Astrocyte (in vitro differentiated cells and primary cell): ENCODE data around the gene CREB5. TPM values are rescaled to one million over a fixed set of nuclear protein-coding genes. Genes with fewer than 3 reads are reported as not detected.

Experiments used
- DNase-seq: peaks from one replicate; pipeline ENCODE4 v3.0.0-alpha.2; 2010; ENCODE audit warnings: low read depth
- FAIRE-seq: peaks from 2 replicates; lab custom pipeline; 2011; peaks lifted over from hg19 to GRCh38; lab: Jason Lieb, UNC
- H2AFZ ChIP-seq: 2 replicates; pipeline ENCODE4 v1.6.0; 2012; ENCODE audit warnings: low read depth, low read length, inconsistent platforms
- H3K27ac ChIP-seq: 2 replicates; pipeline ENCODE4 v1.5.1; 2011; ENCODE audit warnings: low read depth, low read length, inconsistent platforms
- H3K27me3 ChIP-seq: 2 replicates; pipeline ENCODE4 v1.6.0; 2011; ENCODE audit warnings: low read length, inconsistent platforms; ENCODE audit not compliant: insufficient read depth
- H3K36me3 ChIP-seq: 2 replicates; pipeline ENCODE4 v1.5.1; 2011; ENCODE audit warnings: low read length, inconsistent platforms; ENCODE audit not compliant: insufficient read depth
- H3K4me1 ChIP-seq: 2 replicates; pipeline ENCODE4 v1.5.1; 2011; ENCODE audit warnings: low read length, inconsistent platforms; ENCODE audit not compliant: insufficient read depth
- H3K4me2 ChIP-seq: 2 replicates; pipeline ENCODE4 v1.6.0; 2012; ENCODE audit warnings: low read length, inconsistent platforms
- H3K4me3 ChIP-seq: 2 replicates; pipeline ENCODE4 v1.5.1; 2011; ENCODE audit warnings: low read depth, mild to moderate bottlenecking, low read length, inconsistent platforms; ENCODE audit not compliant: insufficient read depth
- H3K79me2 ChIP-seq: 2 replicates; pipeline ENCODE4 v1.6.0; 2012; ENCODE audit warnings: mild to moderate bottlenecking, low read length, inconsistent platforms; ENCODE audit not compliant: insufficient read depth
- H3K9ac ChIP-seq: 2 replicates; pipeline ENCODE4 v1.6.0; 2012; ENCODE audit warnings: mild to moderate bottlenecking, low read length, inconsistent platforms
- H3K9me3 ChIP-seq: 2 replicates; pipeline ENCODE4 v1.5.1; 2012; ENCODE audit warnings: low read depth, mild to moderate bottlenecking, low read length, inconsistent platforms; ENCODE audit not compliant: insufficient read depth
- H4K20me1 ChIP-seq: 2 replicates; pipeline ENCODE4 v1.6.0; 2012; ENCODE audit warnings: low read length, inconsistent platforms; ENCODE audit not compliant: insufficient read depth
- H3K27ac Mint-ChIP-seq: one replicate; pipeline ENCODE4 v1.8.0; 2021; ENCODE audit warnings: mild to moderate bottlenecking, mixed read lengths; ENCODE audit not compliant: unreplicated experiment
- H3K27me3 Mint-ChIP-seq: one replicate; pipeline ENCODE4 v1.8.0; 2021; ENCODE audit warnings: low read depth, mixed read lengths; ENCODE audit not compliant: unreplicated experiment
- H3K36me3 Mint-ChIP-seq: one replicate; pipeline ENCODE4 v1.8.0; 2021; ENCODE audit warnings: low read depth, mixed read lengths; ENCODE audit not compliant: unreplicated experiment
- H3K4me1 Mint-ChIP-seq: one replicate; pipeline ENCODE4 v1.8.0; 2021; ENCODE audit warnings: low read depth, mixed read lengths; ENCODE audit not compliant: unreplicated experiment
- H3K4me3 Mint-ChIP-seq: one replicate; pipeline ENCODE4 v1.8.0; 2021; ENCODE audit warnings: mild to moderate bottlenecking, moderate library complexity, mixed read lengths; ENCODE audit not compliant: unreplicated experiment
- H3K9me3 Mint-ChIP-seq: one replicate; pipeline ENCODE4 v1.8.0; 2021; ENCODE audit warnings: mild to moderate bottlenecking, mixed read lengths; ENCODE audit not compliant: unreplicated experiment
- EZH2 ChIP-seq: IDR thresholded peaks from 2 replicates; pipeline ENCODE4 v1.6.1; 2012; ENCODE audit warnings: mild to moderate bottlenecking, low read length, inconsistent platforms; ENCODE audit not compliant: insufficient read depth
- total RNA-seq: library from RNA; stranded (reverse); gene quantifications from 2 replicates; pipeline ENCODE4 v1.2.1, GENCODE V29; 2021
- TF ChIP-seq, protein P1 (sequence below): IDR thresholded peaks from 2 replicates; pipeline ENCODE4 v1.5.1; 2011; ENCODE audit warnings: low read depth, mild to moderate bottlenecking, inconsistent platforms, low read length, moderate library complexity; ENCODE audit not compliant: insufficient read depth

The CREB5 gene
- total RNA-seq, 1 donor from 2014 or later = 25.4 TPM

DNA sequence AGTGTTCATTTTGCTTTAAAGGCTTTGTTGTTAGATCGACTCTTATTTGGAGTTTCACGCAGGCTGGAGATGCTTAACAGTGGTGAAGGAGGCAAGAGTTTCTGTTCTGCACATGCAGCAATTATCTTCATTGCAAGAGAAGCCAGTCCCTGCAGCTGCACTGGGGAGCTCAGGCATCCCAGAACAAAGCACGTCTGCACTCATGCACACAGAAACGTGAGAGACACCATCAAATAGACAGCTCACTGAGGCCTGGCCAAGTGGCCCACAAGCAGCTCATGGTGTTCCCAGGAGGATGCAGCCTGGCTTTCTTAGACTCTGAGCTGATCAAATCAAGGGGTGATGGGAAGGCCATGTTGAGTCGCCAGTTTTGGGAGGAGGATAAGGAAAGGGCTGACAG lies 246.1 kb downstream of the CREB5 start:
- Histone ChIP-seq H3K4me3 (no peak overlapping the region), H3K36me3 (no peaks in the 10 kb centered on the region), H3K27ac (no peak overlapping the region), H3K27me3 (no peaks in the 10 kb centered on the region), H3K9me3 (no peaks in the 10 kb centered on the region), H2AFZ (no peak overlapping the region), H3K9ac (no peak overlapping the region), H4K20me1 (no peaks in the 10 kb centered on the region), H3K4me2 (no peak overlapping the region), H3K79me2 (no peaks in the 10 kb centered on the region), H3K4me1 (no peaks in the 10 kb centered on the region)
- no peaks in the 10 kb centered on the region for H3K4me1 Mint-ChIP-seq
- H3K4me3 Mint-ChIP-seq = no peak overlapping the region
- no peaks in the 10 kb centered on the region for H3K27me3 Mint-ChIP-seq
- no peak for DNase-seq
- TF ChIP-seq EZH2 = no peak
- TF ChIP-seq, protein P1, sequence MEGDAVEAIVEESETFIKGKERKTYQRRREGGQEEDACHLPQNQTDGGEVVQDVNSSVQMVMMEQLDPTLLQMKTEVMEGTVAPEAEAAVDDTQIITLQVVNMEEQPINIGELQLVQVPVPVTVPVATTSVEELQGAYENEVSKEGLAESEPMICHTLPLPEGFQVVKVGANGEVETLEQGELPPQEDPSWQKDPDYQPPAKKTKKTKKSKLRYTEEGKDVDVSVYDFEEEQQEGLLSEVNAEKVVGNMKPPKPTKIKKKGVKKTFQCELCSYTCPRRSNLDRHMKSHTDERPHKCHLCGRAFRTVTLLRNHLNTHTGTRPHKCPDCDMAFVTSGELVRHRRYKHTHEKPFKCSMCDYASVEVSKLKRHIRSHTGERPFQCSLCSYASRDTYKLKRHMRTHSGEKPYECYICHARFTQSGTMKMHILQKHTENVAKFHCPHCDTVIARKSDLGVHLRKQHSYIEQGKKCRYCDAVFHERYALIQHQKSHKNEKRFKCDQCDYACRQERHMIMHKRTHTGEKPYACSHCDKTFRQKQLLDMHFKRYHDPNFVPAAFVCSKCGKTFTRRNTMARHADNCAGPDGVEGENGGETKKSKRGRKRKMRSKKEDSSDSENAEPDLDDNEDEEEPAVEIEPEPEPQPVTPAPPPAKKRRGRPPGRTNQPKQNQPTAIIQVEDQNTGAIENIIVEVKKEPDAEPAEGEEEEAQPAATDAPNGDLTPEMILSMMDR = no peak
- H3K9me3 Mint-ChIP-seq = peaks cover 7% of the 10 kb centered on the region
- no peaks in the 10 kb centered on the region for H3K36me3 Mint-ChIP-seq
- FAIRE-seq = no peak
- no peak overlapping the region for H3K27ac Mint-ChIP-seq

DNA sequence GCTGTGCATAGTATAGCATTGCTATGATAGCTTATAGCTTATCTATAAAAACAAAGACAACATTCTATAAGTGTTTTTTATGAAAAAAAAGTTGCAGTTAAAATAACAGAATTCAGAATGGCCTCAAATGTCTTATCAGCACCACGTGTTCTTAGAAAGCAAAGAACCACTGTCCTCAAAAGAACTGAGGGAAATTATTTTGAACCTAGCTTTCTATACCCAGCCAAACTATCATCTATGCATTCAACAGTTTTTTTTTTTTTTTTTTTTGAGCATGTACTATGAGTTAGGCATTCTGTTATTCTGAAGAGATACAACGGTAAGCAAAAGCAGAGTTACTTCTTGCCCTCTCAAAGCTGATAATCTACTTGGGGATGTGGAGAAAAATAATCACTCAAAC lies 247.8 kb downstream of the CREB5 start:
- DNase-seq (no peak), FAIRE-seq (no peak)
- Histone ChIP-seq H3K4me2 (no peak overlapping the region), H3K79me2 (no peaks in the 10 kb centered on the region), H3K27ac (no peak overlapping the region), H3K9ac (no peak overlapping the region), H3K4me3 (no peak overlapping the region), H3K4me1 (no peaks in the 10 kb centered on the region), H3K9me3 (no peaks in the 10 kb centered on the region), H3K36me3 (no peaks in the 10 kb centered on the region), H3K27me3 (no peaks in the 10 kb centered on the region), H2AFZ (no peak overlapping the region), H4K20me1 (no peaks in the 10 kb centered on the region)
- Mint-ChIP-seq H3K27me3 (no peaks in the 10 kb centered on the region), H3K9me3 (peaks cover 7% of the 10 kb centered on the region), H3K4me3 (no peak overlapping the region), H3K36me3 (no peaks in the 10 kb centered on the region), H3K4me1 (no peaks in the 10 kb centered on the region), H3K27ac (no peak overlapping the region)
- TF ChIP-seq, protein P1 = no peak
- no peak for TF ChIP-seq EZH2

DNA sequence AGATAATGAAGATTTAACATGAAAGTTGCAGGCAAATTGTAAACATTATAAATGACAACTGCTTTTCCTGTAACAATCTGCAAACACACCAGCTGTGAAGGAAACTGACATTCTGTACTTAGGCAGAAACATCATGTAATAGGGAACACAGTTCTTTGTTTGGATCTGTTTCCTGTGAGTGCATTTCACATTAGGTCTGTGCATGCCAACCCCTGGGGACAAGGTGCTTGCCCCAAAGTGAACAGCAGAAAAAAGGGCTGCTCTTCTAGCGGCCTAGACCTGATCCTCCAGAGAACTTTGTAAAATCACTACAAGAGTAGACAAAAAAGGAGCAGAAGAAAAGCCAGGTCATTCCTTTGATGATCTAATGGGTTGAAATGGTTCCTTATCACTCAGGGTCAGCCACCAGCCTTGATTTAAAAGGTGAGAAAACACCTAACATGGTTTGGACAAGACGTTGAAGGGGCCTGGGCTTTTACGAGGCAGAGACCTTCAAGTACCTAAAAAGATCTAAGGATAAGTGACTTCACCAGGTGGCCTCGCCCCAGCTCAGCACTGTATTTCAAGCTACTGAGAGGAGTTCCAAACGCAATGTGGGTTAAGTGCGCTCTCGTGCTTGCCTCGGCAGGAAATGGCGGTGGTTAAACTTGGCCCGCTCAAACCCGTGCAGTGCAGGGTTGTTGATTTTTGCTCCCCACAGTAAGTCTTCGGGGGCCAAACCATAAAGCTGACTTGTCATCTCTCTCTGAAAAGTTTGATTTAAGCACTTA lies 249.7 kb downstream of the CREB5 start:
- TF ChIP-seq, protein P1 = no peak
- no peaks in the 10 kb centered on the region for H3K36me3 Mint-ChIP-seq
- H3K4me1 ChIP-seq = no peaks in the 10 kb centered on the region
- H3K4me3 Mint-ChIP-seq = no peak overlapping the region
- H3K4me1 Mint-ChIP-seq = no peaks in the 10 kb centered on the region
- H3K36me3 ChIP-seq = no peaks in the 10 kb centered on the region
- no peaks in the 10 kb centered on the region for H3K27me3 Mint-ChIP-seq
- DNase-seq = no peak
- H3K9me3 Mint-ChIP-seq = peaks cover 7% of the 10 kb centered on the region
- H3K4me2 ChIP-seq = no peak overlapping the region
- H3K27ac Mint-ChIP-seq = no peak overlapping the region
- no peaks in the 10 kb centered on the region for H3K9me3 ChIP-seq
- no peak for FAIRE-seq
- no peaks in the 10 kb centered on the region for H4K20me1 ChIP-seq
- no peak overlapping the region for H2AFZ ChIP-seq
- H3K4me3 ChIP-seq = no peak overlapping the region
- H3K79me2 ChIP-seq = no peaks in the 10 kb centered on the region
- no peaks in the 10 kb centered on the region for H3K27me3 ChIP-seq
- no peak overlapping the region for H3K27ac ChIP-seq
- H3K9ac ChIP-seq = no peak overlapping the region
